DND-41 (cell line): ENCODE results near the gene TMEM135.

Source experiments
- ATAC-seq: fragments of 200-7000 bp; cut with Tn5 transposase; 3 replicates; pipeline ENCODE4 v1.9.1; 2021; ENCODE audit warnings: low read depth; ENCODE audit not compliant: insufficient read depth
- DNase-seq: peaks from one replicate; pipeline ENCODE4 v3.0.0-alpha.2; 2020
- H2AFZ ChIP-seq: 2 replicates; pipeline ENCODE4 v1.6.0; 2012; ENCODE audit warnings: low read depth, low read length
- H3K27ac ChIP-seq: 2 replicates; pipeline ENCODE4 v1.5.1; 2012; ENCODE audit warnings: low read length, inconsistent platforms
- H3K27me3 ChIP-seq: fragments of 200-600 bp; sonication (generic); 2 replicates; pipeline ENCODE4 v1.6.0; 2012; ENCODE audit warnings: low read length, mild to moderate bottlenecking, inconsistent platforms; ENCODE audit not compliant: insufficient read depth, poor library complexity
- H3K36me3 ChIP-seq: 2 replicates; pipeline ENCODE4 v1.5.1; 2012; ENCODE audit warnings: low read length, inconsistent platforms; ENCODE audit not compliant: insufficient read depth
- H3K4me1 ChIP-seq: 2 replicates; pipeline ENCODE4 v1.5.1; 2012; ENCODE audit warnings: mild to moderate bottlenecking, low read length; ENCODE audit not compliant: insufficient read depth
- H3K4me2 ChIP-seq: 2 replicates; pipeline ENCODE4 v1.6.0; 2012; ENCODE audit warnings: mild to moderate bottlenecking, moderate library complexity, low read length, inconsistent platforms; ENCODE audit not compliant: insufficient read depth
- H3K4me3 ChIP-seq, 2 experiments: fragments of 200-600 bp in 1 of 2; shearing (Covaris generic) in 1 of 2; 2 replicates each; pipeline ENCODE4 v1.5.1; 2012 to 2016; ENCODE audit warnings: inconsistent platforms in 2 of 2, low read length in 2 of 2, mild to moderate bottlenecking in 2 of 2, low read depth in 1 of 2, moderate library complexity in 1 of 2
- H3K79me2 ChIP-seq: 2 replicates; pipeline ENCODE4 v1.6.0; 2012; ENCODE audit warnings: low read length, inconsistent platforms; ENCODE audit not compliant: insufficient read depth
- H3K9ac ChIP-seq: 2 replicates; pipeline ENCODE4 v1.6.0; 2012; ENCODE audit warnings: low read depth, mild to moderate bottlenecking, inconsistent platforms, low read length, moderate library complexity
- H3K9me3 ChIP-seq: 2 replicates; pipeline ENCODE4 v1.5.1; 2012; ENCODE audit warnings: low read length, moderate library complexity, mild to moderate bottlenecking, inconsistent platforms; ENCODE audit not compliant: insufficient read depth, severe bottlenecking
- H4K20me1 ChIP-seq: 2 replicates; pipeline ENCODE4 v1.6.0; 2012; ENCODE audit warnings: low read length; ENCODE audit not compliant: insufficient read depth
- EZH2 ChIP-seq: IDR thresholded peaks from 3 replicates; pipeline ENCODE4 v1.6.1; 2012; ENCODE audit warnings: borderline replicate concordance, low read depth, mild to moderate bottlenecking, moderate library complexity, low read length, inconsistent platforms; ENCODE audit not compliant: severe bottlenecking
- TF ChIP-seq, protein P1 (sequence below): IDR thresholded peaks from 2 replicates; pipeline ENCODE4 v1.5.1; 2012; ENCODE audit warnings: borderline replicate concordance, low read length, moderate library complexity, mild to moderate bottlenecking; ENCODE audit not compliant: poor library complexity, severe bottlenecking; ENCODE audit errors: extremely low read depth

The TMEM135 gene

DNA sequence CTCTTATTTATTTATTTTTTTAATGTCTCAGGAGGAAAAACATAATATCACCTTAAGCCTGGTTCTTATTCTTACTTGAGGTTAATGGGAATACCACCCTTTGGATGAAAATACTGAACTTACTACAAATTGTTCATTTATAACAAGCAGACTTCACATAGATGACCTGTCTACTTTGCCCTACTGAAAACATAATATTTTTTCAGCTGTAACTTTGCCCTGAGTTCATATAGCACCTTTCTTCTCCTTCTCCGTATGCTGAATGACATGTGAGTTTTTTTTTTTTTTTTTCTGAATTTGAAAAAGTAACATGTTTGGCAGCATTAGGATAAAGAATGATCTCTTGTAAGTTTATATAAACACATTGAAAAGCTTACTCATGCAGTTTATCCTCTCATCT, 186.8 kb downstream of the TMEM135 start:
- DNase-seq, result no peak
- Histone ChIP-seq H3K9me3 (no peaks in the 10 kb centered on the region), H3K36me3 (no peaks in the 10 kb centered on the region), H3K27ac (no peak overlapping the region), H4K20me1 (no peaks in the 10 kb centered on the region), H3K4me2 (no peak overlapping the region), H3K9ac (no peak overlapping the region), H2AFZ (no peak overlapping the region), H3K79me2 (no peaks in the 10 kb centered on the region), H3K4me3 (no peak overlapping the region), H3K4me1 (no peaks in the 10 kb centered on the region), H3K27me3 (no peaks in the 10 kb centered on the region)
- no peak for TF ChIP-seq EZH2
- TF ChIP-seq, protein P1, sequence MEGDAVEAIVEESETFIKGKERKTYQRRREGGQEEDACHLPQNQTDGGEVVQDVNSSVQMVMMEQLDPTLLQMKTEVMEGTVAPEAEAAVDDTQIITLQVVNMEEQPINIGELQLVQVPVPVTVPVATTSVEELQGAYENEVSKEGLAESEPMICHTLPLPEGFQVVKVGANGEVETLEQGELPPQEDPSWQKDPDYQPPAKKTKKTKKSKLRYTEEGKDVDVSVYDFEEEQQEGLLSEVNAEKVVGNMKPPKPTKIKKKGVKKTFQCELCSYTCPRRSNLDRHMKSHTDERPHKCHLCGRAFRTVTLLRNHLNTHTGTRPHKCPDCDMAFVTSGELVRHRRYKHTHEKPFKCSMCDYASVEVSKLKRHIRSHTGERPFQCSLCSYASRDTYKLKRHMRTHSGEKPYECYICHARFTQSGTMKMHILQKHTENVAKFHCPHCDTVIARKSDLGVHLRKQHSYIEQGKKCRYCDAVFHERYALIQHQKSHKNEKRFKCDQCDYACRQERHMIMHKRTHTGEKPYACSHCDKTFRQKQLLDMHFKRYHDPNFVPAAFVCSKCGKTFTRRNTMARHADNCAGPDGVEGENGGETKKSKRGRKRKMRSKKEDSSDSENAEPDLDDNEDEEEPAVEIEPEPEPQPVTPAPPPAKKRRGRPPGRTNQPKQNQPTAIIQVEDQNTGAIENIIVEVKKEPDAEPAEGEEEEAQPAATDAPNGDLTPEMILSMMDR, result no peak
- no peak for ATAC-seq

DNA sequence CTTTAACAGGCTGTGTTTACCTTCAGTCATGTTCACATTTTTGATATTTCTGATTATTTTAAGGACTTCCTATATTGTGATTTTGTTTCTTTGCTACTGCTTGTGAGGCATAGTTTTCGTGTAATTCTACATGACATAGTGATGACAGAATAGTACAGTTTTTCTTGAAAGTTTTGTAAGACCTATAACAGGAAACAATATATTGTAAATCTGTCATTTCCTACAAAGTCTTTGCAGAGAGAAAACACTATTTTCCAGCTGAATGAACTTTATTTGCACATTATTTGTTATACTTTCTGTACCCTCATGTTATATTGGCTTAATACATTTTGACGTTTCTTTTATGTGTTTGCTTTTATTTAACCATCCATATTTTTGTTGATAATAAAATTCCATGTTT, 191.1 kb downstream of the TMEM135 start:
- no peak overlapping the region for H2AFZ ChIP-seq
- no peaks in the 10 kb centered on the region for H4K20me1 ChIP-seq
- H3K27me3 ChIP-seq, result no peaks in the 10 kb centered on the region
- no peak overlapping the region for H3K4me2 ChIP-seq
- H3K79me2 ChIP-seq, result no peaks in the 10 kb centered on the region
- H3K27ac ChIP-seq, result no peak overlapping the region
- no peaks in the 10 kb centered on the region for H3K4me1 ChIP-seq
- ATAC-seq (no peak), DNase-seq (no peak)
- H3K4me3 ChIP-seq, result no peak overlapping the region
- H3K9me3 ChIP-seq, result peaks cover 13% of the 10 kb centered on the region
- TF ChIP-seq EZH2, result no peak
- TF ChIP-seq, protein P1, result no peak
- H3K9ac ChIP-seq, result no peak overlapping the region
- H3K36me3 ChIP-seq, result no peaks in the 10 kb centered on the region

DNA sequence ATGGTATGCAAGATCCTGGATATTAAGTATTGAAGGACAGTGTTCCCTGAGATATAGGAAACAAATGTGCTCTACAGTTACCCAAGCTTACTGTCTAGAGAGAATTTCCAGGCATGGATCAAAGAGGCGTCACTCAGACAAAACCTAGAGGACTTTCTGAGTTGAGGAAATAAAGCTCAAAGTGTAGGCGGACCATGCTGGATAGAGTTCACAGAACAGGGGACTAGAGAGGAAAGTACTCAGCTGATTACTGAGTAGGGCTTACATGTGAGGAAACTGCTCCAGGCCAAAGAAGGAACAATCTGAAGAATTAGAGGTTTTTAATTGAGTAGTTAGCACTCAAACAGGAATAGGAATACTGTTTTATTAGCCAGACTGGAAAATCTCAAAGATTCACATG, 193.3 kb downstream of the TMEM135 start:
- Histone ChIP-seq H3K9ac (no peak overlapping the region), H3K4me3 (no peak overlapping the region), H2AFZ (no peak overlapping the region), H3K27ac (no peak overlapping the region), H3K36me3 (no peaks in the 10 kb centered on the region), H3K9me3 (peaks cover 13% of the 10 kb centered on the region), H3K27me3 (no peaks in the 10 kb centered on the region), H3K4me1 (no peaks in the 10 kb centered on the region), H3K4me2 (no peak overlapping the region), H3K79me2 (no peaks in the 10 kb centered on the region), H4K20me1 (no peaks in the 10 kb centered on the region)
- ATAC-seq (no peak), DNase-seq (no peak)
- no peak for TF ChIP-seq EZH2
- TF ChIP-seq, protein P1, result no peak

- Histone ChIP-seq H3K4me2 (no peak overlapping the region), H3K27ac (no peak overlapping the region), H3K36me3 (no peaks in the 10 kb centered on the region), H3K9me3 (peaks cover 13% of the 10 kb centered on the region), H3K4me3 (no peak overlapping the region), H4K20me1 (no peaks in the 10 kb centered on the region), H3K9ac (no peak overlapping the region), H3K27me3 (no peaks in the 10 kb centered on the region), H3K4me1 (no peaks in the 10 kb centered on the region), H3K79me2 (no peaks in the 10 kb centered on the region), H2AFZ (no peak overlapping the region)
- DNase-seq (no peak), ATAC-seq (no peak)
- TF ChIP-seq EZH2, result no peak
- TF ChIP-seq, protein P1, result no peak
Measured at GRCh38 chr11:87232320-87232719, 194.6 kb downstream of the TMEM135 start.
